CD4-positive, alpha-beta T cell (primary cell): ENCODE data around the gene CMTR1. TPM values are rescaled to one million over a fixed set of nuclear protein-coding genes. Genes with fewer than 3 reads are reported as not detected.

Experiments used
- ATAC-seq: fragments of 200-7000 bp; cut with Tn5 transposase; one replicate; pipeline ENCODE4 v1.10.0; 2022; ENCODE audit warnings: mild to moderate bottlenecking; ENCODE audit not compliant: poor library complexity
- CTCF ChIA-PET: fragments of 350-600 bp; sonication (Branson Sonifier 250); formaldehyde crosslinking; loops from one replicate; lab custom pipeline; 2021; ENCODE audit warnings: antibody characterized with exemption, inconsistent platforms; lab: Charles Lee
- POLR2A ChIA-PET: fragments of 350-600 bp; sonication (Branson Sonifier 250); formaldehyde crosslinking; loops from one replicate; lab custom pipeline; 2021; ENCODE audit warnings: antibody characterized with exemption, inconsistent platforms; lab: Charles Lee
- DNase-seq, 14 experiments: peaks; one replicate each; pipeline ENCODE4 v3.0.0-alpha.2; 2013 to 2020; ENCODE audit warnings: mixed read lengths in 2 of 14
- H3K27ac ChIP-seq, 2 donors: one replicate each; pipeline versions ENCODE4 v1.5.1 to v1.7.0; 2013; ENCODE audit warnings: low read length in 2 of 2, low read depth in 1 of 2, mild to moderate bottlenecking in 1 of 2
- H3K27me3 ChIP-seq, 2 experiments: 1 replicate in 1 of 2; 2 replicates in 1 of 2; pipeline versions ENCODE4 v1.6.1 to v1.7.0; 2013; ENCODE audit warnings: low read length in 2 of 2, control low read depth in 1 of 2, mild to moderate bottlenecking in 1 of 2, moderate library complexity in 1 of 2; ENCODE audit not compliant: insufficient read depth in 2 of 2, control insufficient read depth in 1 of 2
- H3K36me3 ChIP-seq: one replicate; pipeline ENCODE4 v1.6.1; 2013; ENCODE audit warnings: low read length, control low read depth; ENCODE audit not compliant: insufficient read depth
- H3K4me1 ChIP-seq: one replicate; pipeline ENCODE4 v1.6.1; 2013; ENCODE audit warnings: low read length, control low read depth; ENCODE audit not compliant: insufficient read depth
- H3K4me3 ChIP-seq: one replicate; pipeline ENCODE4 v1.5.1; 2013; ENCODE audit warnings: mild to moderate bottlenecking, low read length, moderate library complexity
- H3K9me3 ChIP-seq, 2 experiments: 1 replicate in 1 of 2; 2 replicates in 1 of 2; pipeline versions ENCODE4 v1.6.1 to v1.7.0; 2013; ENCODE audit warnings: low read length in 2 of 2, mild to moderate bottlenecking in 2 of 2, control low read depth in 1 of 2, moderate library complexity in 1 of 2; ENCODE audit not compliant: control insufficient read depth in 1 of 2, insufficient read depth in 1 of 2
- H3K27ac Mint-ChIP-seq: one replicate; pipeline ENCODE4 v1.8.0; 2020; ENCODE audit warnings: mixed read lengths
- H3K27me3 Mint-ChIP-seq: one replicate; pipeline ENCODE4 v1.8.0; 2021; ENCODE audit warnings: mixed read lengths
- H3K36me3 Mint-ChIP-seq: one replicate; pipeline ENCODE4 v1.8.0; 2021; ENCODE audit warnings: low read depth, mixed read lengths
- H3K4me1 Mint-ChIP-seq: one replicate; pipeline ENCODE4 v1.8.0; 2021; ENCODE audit warnings: low read depth, mixed read lengths
- H3K4me3 Mint-ChIP-seq: one replicate; pipeline ENCODE4 v1.8.0; 2020; ENCODE audit warnings: mild to moderate bottlenecking, mixed read lengths
- H3K9me3 Mint-ChIP-seq: one replicate; pipeline ENCODE4 v1.8.0; 2020; ENCODE audit warnings: mixed read lengths
- CTCF ChIP-seq: fragments of 200-600 bp; IDR thresholded peaks from one replicate; pipeline ENCODE4 v1.8.0; 2022; ENCODE audit warnings: antibody characterized with exemption, mild to moderate bottlenecking
- intact Hi-C, 2 experiments: fragments of 100-400 bp; cut with DNase I in 1 of 2; cut with micrococcal nuclease in 1 of 2; formaldehyde crosslinking; loops; one replicate each; pipeline versions ENCODE4 v1.15.1 to v1.9.0; 2023 to 2025; cut with DNase I, micrococcal nuclease
- total RNA-seq, 174 experiments: library from RNA in 2 of 174; stranded (reverse) in 2 of 174; gene quantifications; one replicate each; pipeline ENCODE4 v1.2.3 and lab custom pipeline; 2021 to 2026

CMTR1 gene
- total RNA-seq, 2 experiments from 2014 or later, result 79.7 to 80.3 TPM

GRCh38 chr6:37417393-37417792 lies 15.6 kb upstream of the CMTR1 start:
- Histone ChIP-seq H3K4me1 (no peaks in the 10 kb centered on the region), H3K27ac (no peak overlapping the region), H3K36me3 (no peaks in the 10 kb centered on the region), H3K4me3 (no peak overlapping the region), H3K27me3 (peaks cover 0 to 3% of the 10 kb centered on the region in 2 experiments), H3K9me3 (no peaks in the 10 kb centered on the region)
- CTCF ChIA-PET, result no interaction called here
- H3K27ac Mint-ChIP-seq, result no peak overlapping the region
- intact Hi-C loops, result no loop called here
- H3K4me3 Mint-ChIP-seq, result no peak overlapping the region
- no peak for ATAC-seq
- POLR2A ChIA-PET, result no interaction called here
- no peak for TF ChIP-seq CTCF
- no peaks in the 10 kb centered on the region for H3K27me3 Mint-ChIP-seq
- no peak for DNase-seq
- H3K36me3 Mint-ChIP-seq, result no peaks in the 10 kb centered on the region
- no peaks in the 10 kb centered on the region for H3K9me3 Mint-ChIP-seq
- H3K4me1 Mint-ChIP-seq, result no peaks in the 10 kb centered on the region

- POLR2A ChIA-PET, result no interaction called here
- no peak overlapping the region for H3K27ac Mint-ChIP-seq
Measured at GRCh38 chr6:37418722-37419121, 14.3 kb upstream of the CMTR1 start.

GRCh38 chr6:37426058-37426944 lies 6.7 kb upstream of the CMTR1 start:
- no peak overlapping the region for H3K27ac ChIP-seq
- H3K27me3 ChIP-seq, result no peaks in the 10 kb centered on the region
- no peak for DNase-seq
- Mint-ChIP-seq H3K27ac (no peak overlapping the region), H3K9me3 (no peaks in the 10 kb centered on the region), H3K4me3 (no peak overlapping the region), H3K36me3 (no peaks in the 10 kb centered on the region), H3K4me1 (no peaks in the 10 kb centered on the region), H3K27me3 (peaks cover 21% of the 10 kb centered on the region)
- H3K9me3 ChIP-seq, result no peaks in the 10 kb centered on the region
- ChIA-PET CTCF (no interaction called here), POLR2A (no interaction called here)
- intact Hi-C loops, result no loop called here
- no peaks in the 10 kb centered on the region for H3K4me1 ChIP-seq
- H3K4me3 ChIP-seq, result no peak overlapping the region
- no peaks in the 10 kb centered on the region for H3K36me3 ChIP-seq
- no peak for TF ChIP-seq CTCF
- no peak for ATAC-seq

More at GRCh38 chr6:37418722-37419121, 14.3 kb upstream of the CMTR1 start:
- Mint-ChIP-seq H3K36me3 (no peaks in the 10 kb centered on the region), H3K4me3 (no peak overlapping the region), H3K27me3 (no peaks in the 10 kb centered on the region), H3K4me1 (no peaks in the 10 kb centered on the region), H3K9me3 (no peaks in the 10 kb centered on the region)
- Histone ChIP-seq H3K9me3 (no peaks in the 10 kb centered on the region), H3K36me3 (no peaks in the 10 kb centered on the region), H3K27me3 (peaks cover 0 to 3% of the 10 kb centered on the region in 2 experiments), H3K27ac (no peak overlapping the region), H3K4me3 (no peak overlapping the region), H3K4me1 (no peaks in the 10 kb centered on the region)
- no peak for TF ChIP-seq CTCF
- intact Hi-C loops, result no loop called here
- ATAC-seq (no peak), DNase-seq (no peak)
- CTCF ChIA-PET, result no interaction called here
